Cerebellar cortex (tissue), 1 donor: ENCODE results near the gene WDFY3.

Experiments
- DNase-seq: peaks from one replicate; pipeline ENCODE4 v3.0.0-alpha.2; 2015; ENCODE audit warnings: low spot score

WDFY3 gene

DNA sequence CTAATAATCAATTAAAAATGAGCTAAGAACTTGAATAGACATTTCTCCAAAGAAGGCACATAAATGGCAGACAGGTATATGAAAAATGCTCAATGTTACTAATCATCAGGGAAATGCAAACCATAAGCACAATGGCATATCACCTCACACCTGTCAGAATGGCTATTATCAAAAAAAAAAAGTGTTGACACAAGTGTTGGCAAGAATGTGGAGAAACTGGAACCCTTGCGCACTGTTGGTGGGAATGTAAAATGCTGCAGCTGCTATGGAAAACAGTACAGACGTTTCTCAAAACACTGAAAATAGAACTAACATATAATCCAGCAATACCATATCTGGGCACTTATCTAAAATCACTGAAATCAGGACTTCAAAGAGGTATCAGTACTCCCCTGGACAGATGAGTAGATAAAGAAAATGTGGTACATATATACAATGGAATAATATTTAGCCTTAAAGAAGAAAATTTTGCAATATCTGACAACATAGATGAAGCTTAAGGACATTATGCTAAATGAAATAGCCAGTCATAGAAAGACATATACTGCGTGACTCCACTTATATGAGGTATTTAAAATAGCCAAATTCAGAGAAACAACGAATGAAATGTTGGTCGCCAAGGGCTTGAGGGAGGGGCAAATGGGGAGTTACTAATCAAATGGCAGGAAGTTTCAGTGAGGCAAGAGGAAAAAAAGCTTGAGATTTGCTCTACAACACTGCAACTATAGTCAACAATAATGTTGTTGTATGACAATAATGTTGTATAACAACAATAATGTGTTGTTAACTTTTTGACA lies 175.5 kb downstream of the WDFY3 start:
- DNase-seq, result no peak

DNA sequence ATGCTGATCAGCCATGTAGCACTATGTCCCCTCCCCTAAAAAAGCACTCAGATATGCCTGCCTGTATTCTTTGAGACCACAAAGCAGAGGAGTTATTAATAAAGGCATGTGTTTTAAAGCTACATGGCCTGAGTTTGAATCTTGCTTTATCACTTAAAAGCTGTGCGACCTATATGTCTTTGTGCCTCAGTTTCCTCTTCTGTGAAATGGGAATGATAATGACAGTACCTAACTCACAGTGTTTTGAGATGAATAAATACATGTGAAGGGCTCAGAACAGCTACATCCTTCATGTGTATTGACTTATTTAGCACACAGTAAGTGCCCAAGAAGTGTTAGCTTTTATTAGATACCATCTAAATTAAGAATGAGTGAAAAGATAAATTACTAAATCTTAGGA lies 180.0 kb downstream of the WDFY3 start:
- DNase-seq, result no peak

DNA sequence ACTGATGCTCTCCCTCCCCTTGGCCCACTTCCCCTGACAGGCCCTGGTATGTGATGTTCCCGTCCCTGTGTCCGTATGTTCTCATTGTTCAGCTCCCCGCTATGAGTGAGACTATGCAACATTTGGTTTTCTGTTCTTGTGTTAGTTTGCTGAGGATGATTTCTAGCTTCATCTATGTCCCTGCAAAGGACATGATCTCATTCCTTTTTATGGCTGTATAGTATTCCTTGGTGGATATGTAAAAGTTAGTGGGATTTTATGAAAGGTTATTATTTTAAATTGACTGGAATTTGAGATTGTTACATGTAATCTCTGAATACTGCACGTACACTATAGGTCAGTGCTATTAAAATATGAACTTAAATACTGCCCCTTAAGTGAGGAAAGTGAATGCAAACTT lies 184.0 kb downstream of the WDFY3 start:
- no peak for DNase-seq

DNA sequence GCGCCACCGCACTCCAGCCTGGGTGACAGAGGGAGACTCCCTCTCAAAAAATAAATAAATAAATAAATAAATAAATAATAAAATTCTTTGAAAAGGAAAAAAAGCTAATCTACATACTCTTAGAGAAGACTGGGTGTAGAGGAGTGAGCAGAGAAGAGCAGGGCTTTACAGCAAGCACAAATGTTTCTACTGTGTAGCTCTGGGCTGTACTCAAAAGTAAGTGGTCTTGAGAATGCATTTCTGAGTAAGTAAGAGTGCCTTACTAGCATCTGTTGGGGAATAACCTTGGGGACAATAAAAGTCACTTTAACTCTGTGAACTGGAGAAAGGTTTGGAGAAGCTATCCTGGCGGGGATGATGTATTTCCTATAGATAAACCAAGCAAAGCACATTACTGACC lies 185.8 kb downstream of the WDFY3 start:
- no peak for DNase-seq

GRCh38 chr4:84778041-84778440 lies 188.4 kb downstream of the WDFY3 start:
- DNase-seq, result no peak

- DNase-seq, result no peak
Observed at GRCh38 chr4:84767168-84767567, 199.3 kb downstream of the WDFY3 start.

- no peak for DNase-seq
Observed at GRCh38 chr4:84753321-84753972, 213.0 kb downstream of the WDFY3 start.

GRCh38 chr4:84751707-84752106 lies 214.8 kb downstream of the WDFY3 start:
- no peak for DNase-seq

DNA sequence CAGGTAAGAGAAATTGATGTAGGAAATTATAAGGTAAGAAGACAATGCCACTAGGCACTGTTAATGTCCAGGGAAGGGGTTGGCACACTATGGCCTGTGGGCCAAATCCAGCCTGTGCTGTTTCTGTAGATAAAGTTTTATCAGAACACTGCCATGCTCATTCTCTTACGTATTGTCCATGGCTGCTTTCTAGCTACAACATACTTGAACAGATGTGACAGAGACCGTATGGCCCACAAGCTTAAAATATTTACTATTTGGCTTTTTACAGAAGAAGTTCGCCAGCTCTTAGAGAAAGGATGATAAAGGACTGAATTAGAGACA lies 215.6 kb downstream of the WDFY3 start:
- DNase-seq, result no peak

DNA sequence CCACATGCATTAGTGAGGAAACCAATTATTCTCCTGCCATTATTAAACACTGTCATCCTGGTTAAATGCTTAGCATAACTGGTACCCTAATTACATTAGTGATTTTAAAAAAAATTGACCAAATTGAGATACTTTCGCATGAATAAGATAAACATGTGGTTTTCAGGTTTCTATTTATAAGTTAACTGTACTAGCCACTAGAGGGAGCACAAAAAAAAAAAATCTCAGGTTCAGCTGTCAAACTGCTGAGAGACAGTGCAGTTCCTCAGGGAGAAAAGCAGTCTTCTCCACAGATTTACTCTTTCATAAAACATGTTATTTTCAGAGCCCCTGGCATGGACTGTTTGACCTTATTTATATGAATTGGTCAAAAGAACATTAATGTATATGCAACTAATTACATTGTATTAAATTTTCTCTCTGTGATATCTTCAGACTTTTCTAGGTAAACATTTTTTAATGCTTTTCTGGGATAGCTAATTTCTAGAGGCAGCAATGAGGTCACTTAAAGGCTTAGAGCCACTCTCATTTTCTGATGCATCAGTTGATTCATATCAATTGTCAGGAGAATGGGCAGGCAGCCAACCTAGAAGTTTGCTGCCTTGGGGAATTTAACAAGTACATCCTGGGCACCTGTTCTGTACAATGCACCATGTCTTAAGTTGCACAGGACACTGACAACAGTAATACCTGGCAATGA lies 216.1 kb downstream of the WDFY3 start:
- DNase-seq, result peak; percentile 83

GRCh38 chr4:84740057-84740456 lies 226.4 kb downstream of the WDFY3 start:
- no peak for DNase-seq

GRCh38 chr4:84738622-84739021 lies 227.9 kb downstream of the WDFY3 start:
- DNase-seq, result no peak

DNA sequence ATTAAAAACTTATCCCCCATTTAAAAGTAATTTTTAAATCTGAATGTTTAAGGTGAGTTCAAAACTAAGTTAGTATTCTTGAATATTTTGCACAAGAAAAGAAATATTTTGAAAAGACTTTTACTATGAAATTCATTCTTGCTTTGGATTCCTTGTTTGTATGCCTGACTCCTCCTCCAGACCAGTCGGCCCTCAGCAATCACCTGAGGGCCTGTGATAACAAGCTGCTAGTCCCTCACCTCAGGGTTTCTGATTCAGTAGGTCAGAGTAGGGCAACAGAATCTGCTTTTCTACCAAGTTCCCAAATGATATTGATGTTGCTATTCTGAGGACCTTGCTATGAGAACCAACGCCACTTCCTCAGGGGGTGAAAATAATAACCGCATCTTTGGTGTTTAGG lies 228.8 kb downstream of the WDFY3 start:
- no peak for DNase-seq

DNA sequence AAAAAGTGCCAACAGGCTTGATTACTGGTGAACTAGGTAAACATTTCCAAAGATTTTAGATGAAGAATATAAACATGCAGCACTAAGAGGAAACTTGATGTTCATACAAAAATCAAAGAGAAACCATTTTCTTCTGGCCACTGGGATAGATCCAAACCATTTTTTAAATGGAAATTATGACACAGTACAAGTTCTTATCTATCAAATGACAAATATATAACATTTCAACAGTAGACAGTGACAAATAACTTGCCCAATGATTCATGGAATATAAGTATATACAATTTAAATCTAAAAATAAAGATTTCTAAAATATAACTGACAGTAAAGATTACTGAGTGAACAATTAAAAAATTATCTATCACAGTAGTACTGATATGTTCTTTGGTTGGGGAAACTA lies 232.5 kb downstream of the WDFY3 start:
- no peak for DNase-seq

DNA sequence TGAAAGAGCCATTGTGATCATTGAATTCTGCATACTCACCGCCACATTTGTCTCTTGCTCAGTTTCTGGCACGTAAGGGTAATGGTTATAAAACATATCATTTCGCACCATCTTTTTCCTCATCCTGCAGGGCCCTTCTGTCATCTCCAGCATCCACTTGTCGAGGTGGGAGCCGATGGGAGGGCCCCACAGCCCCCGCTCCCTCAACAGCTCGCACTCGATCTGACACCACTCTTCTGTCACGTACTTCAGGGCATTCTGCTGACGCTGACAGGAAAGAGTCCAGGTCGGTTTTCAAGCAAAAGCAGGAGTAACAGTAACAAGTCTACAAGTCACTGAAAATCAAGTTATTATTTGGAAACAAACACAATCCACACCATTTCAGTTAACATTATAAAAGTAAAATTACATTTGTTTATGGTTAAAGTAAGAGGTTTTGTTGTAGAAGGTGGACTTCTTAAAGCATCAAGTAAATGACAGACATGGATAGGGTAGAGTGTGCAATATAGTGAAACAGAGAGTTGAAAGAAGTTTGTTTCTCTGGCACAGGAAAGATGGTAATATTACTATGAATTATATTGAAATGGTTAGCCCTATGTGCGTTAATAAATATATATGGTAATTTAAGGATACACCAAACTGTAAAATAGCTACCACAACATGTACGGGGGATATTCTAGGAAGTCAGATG lies 233.0 kb downstream of the WDFY3 start:
- no peak for DNase-seq

- no peak for DNase-seq
Observed at GRCh38 chr4:84730375-84730774, 236.1 kb downstream of the WDFY3 start.

DNA sequence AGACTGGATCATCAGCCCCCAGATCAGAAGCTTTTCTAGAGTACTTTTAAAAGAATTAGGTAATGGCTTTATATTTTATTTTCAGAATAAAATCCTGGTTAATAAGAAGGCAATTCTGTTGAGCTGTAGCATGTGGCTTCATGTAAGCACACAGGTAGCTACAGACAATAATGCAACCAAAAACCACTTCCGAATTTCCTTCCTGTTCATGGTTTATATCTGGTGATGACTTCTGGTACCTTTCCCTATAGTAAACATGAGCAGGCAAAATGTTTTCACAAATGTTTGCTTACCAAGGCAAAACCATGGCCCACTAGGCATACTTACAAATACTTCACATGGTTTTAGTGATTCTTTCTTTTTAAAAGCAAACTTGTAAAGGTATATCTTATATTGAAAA lies 239.0 kb downstream of the WDFY3 start:
- DNase-seq, result no peak

DNA sequence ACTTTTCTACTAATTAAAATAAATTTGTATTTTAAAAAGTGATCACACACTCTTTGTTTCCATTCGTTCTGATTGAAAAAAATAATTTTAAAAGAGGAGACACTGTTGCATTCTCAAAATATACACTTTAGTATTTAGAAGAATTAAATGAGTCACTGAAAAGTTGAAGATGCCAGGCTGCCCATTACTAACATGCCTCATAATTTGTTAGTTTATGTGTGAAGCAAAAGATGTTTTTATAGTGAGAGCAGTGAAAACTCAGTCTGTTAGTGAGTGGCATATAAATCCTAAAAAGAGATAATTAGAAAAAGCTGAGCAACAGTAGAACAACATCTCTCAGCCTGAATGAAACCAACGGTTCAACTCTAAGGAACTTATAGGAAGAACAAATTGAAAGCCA lies 240.1 kb downstream of the WDFY3 start:
- DNase-seq, result no peak

DNA sequence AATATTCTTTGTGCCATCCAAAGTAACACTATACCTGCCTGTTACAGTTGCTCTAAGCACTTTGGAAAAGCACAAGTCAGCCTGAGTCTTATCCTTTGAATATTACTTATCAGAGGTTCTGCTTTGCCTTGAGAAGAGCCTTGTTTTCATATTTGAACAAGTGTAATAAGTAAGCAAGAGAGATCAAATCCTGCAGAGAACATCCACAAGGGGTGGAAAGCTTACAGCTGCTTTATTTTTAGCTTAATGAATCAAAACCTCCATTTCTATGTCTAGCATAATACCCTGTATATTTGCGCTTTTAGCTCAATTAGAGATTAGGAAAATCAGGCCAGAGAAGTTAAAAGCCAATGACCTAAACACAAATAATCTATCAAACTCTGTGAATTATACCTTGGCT lies 243.8 kb downstream of the WDFY3 start:
- no peak for DNase-seq

GRCh38 chr4:84719115-84719514 lies 247.4 kb downstream of the WDFY3 start:
- DNase-seq, result no peak

DNA sequence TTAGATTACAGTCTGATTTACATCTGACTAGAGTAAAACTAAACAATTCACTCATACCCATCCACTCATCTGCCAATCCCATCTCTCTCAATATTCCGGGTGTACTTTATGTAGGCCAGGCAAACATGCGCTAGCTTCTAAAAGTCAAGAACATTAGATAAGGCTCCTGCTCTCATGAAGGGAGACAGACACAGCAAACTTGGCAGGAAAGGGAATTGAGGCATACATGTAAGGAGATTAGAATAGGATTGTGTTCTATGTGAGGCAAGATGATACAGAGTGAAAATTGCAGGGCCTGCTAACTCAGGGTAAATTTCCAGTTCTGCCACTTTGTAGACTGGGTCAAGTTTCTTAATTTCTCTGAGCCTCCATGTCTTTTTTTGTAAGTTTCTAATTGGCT lies 247.8 kb downstream of the WDFY3 start:
- DNase-seq, result no peak

- no peak for DNase-seq
Observed at GRCh38 chr4:84710548-84710947, 255.9 kb downstream of the WDFY3 start.
